IPS-15b (cell line): ENCODE data around the gene FYCO1.

Experiments used
- H3K27me3 ChIP-seq: one replicate; pipeline ENCODE4 v1.6.1; 2013; ENCODE audit warnings: low read length; ENCODE audit not compliant: control insufficient read depth, insufficient read depth
- H3K36me3 ChIP-seq: one replicate; pipeline ENCODE4 v1.6.1; 2013; ENCODE audit warnings: low read length; ENCODE audit not compliant: control insufficient read depth, insufficient read depth
- H3K4me1 ChIP-seq: one replicate; pipeline ENCODE4 v1.6.1; 2013; ENCODE audit warnings: mild to moderate bottlenecking, low read length; ENCODE audit not compliant: control insufficient read depth, insufficient read depth
- H3K4me3 ChIP-seq: one replicate; pipeline ENCODE4 v1.5.1; 2013; ENCODE audit warnings: low read depth, low read length
- H3K9ac ChIP-seq: one replicate; pipeline ENCODE4 v1.6.1; 2013; ENCODE audit warnings: low read depth, mild to moderate bottlenecking, low read length
- H3K9me3 ChIP-seq: one replicate; pipeline ENCODE4 v1.6.1; 2013; ENCODE audit warnings: mild to moderate bottlenecking, low read length; ENCODE audit not compliant: control insufficient read depth, insufficient read depth

Gene FYCO1

GRCh38 chr3:45896956-45897355 is 98.7 kb downstream of the FYCO1 start:
- Histone ChIP-seq H3K27me3 (no peaks in the 10 kb centered on the region), H3K4me3 (no peak overlapping the region), H3K9me3 (no peaks in the 10 kb centered on the region), H3K9ac (no peak overlapping the region), H3K36me3 (no peaks in the 10 kb centered on the region), H3K4me1 (peaks cover 2% of the 10 kb centered on the region)

GRCh38 chr3:45895686-45896468 is 99.7 kb downstream of the FYCO1 start:
- no peak overlapping the region for H3K9ac ChIP-seq
- no peak overlapping the region for H3K4me3 ChIP-seq
- H3K36me3 ChIP-seq, result no peaks in the 10 kb centered on the region
- no peaks in the 10 kb centered on the region for H3K27me3 ChIP-seq
- H3K4me1 ChIP-seq, result peaks cover 2% of the 10 kb centered on the region
- H3K9me3 ChIP-seq, result no peaks in the 10 kb centered on the region

- no peaks in the 10 kb centered on the region for H3K36me3 ChIP-seq
- H3K9ac ChIP-seq, result no peak overlapping the region
- H3K27me3 ChIP-seq, result no peaks in the 10 kb centered on the region
- H3K9me3 ChIP-seq, result no peaks in the 10 kb centered on the region
- H3K4me3 ChIP-seq, result no peak overlapping the region
- peaks cover 2% of the 10 kb centered on the region for H3K4me1 ChIP-seq
Observed at GRCh38 chr3:45894015-45894414, 101.6 kb downstream of the FYCO1 start.

- Histone ChIP-seq H3K36me3 (no peaks in the 10 kb centered on the region), H3K4me3 (no peak overlapping the region), H3K4me1 (peaks cover 2% of the 10 kb centered on the region), H3K9ac (no peak overlapping the region), H3K27me3 (no peaks in the 10 kb centered on the region), H3K9me3 (no peaks in the 10 kb centered on the region)
Observed at GRCh38 chr3:45892161-45892560, 103.5 kb downstream of the FYCO1 start.

GRCh38 chr3:45890405-45890804 is 105.2 kb downstream of the FYCO1 start:
- Histone ChIP-seq H3K27me3 (no peaks in the 10 kb centered on the region), H3K36me3 (no peaks in the 10 kb centered on the region), H3K9me3 (no peaks in the 10 kb centered on the region), H3K4me1 (peaks cover 9% of the 10 kb centered on the region), H3K9ac (no peak overlapping the region), H3K4me3 (no peak overlapping the region)

- Histone ChIP-seq H3K4me3 (no peak overlapping the region), H3K27me3 (no peaks in the 10 kb centered on the region), H3K9me3 (no peaks in the 10 kb centered on the region), H3K36me3 (no peaks in the 10 kb centered on the region), H3K9ac (no peak overlapping the region), H3K4me1 (peaks cover 8% of the 10 kb centered on the region)
Observed at GRCh38 chr3:45889337-45889736, 106.3 kb downstream of the FYCO1 start.

GRCh38 chr3:45887759-45888511 is 107.7 kb downstream of the FYCO1 start:
- Histone ChIP-seq H3K4me1 (peaks cover 7% of the 10 kb centered on the region), H3K27me3 (peaks cover 2% of the 10 kb centered on the region), H3K9me3 (no peaks in the 10 kb centered on the region), H3K9ac (no peak overlapping the region), H3K4me3 (no peak overlapping the region), H3K36me3 (no peaks in the 10 kb centered on the region)

- Histone ChIP-seq H3K27me3 (peaks cover 2% of the 10 kb centered on the region), H3K4me3 (no peak overlapping the region), H3K4me1 (peaks cover 7% of the 10 kb centered on the region), H3K36me3 (no peaks in the 10 kb centered on the region), H3K9ac (no peak overlapping the region), H3K9me3 (no peaks in the 10 kb centered on the region)
Observed at GRCh38 chr3:45887285-45887684, 108.3 kb downstream of the FYCO1 start.

- no peak within 1 kb of the TSS for H3K4me3 ChIP-seq
- H3K36me3 ChIP-seq, result no peaks in the 10 kb centered on the region
- peaks cover 2% of the 10 kb centered on the region for H3K27me3 ChIP-seq
- H3K9ac ChIP-seq, result no peak within 1 kb of the TSS
- no peaks in the 10 kb centered on the region for H3K9me3 ChIP-seq
- H3K4me1 ChIP-seq, result peaks cover 7% of the 10 kb centered on the region
Observed at GRCh38 chr3:45885979-45886705, 109.5 kb downstream of the FYCO1 start, which contains the start of gene CCR9. TSS of gene CCR9 (plus strand) at chr3:45886543. CDS start at chr3:45894934, 8,391 bp downstream.

- H3K9me3 ChIP-seq, result no peaks in the 10 kb centered on the region
- H3K4me3 ChIP-seq, result no peak overlapping the region
- no peaks in the 10 kb centered on the region for H3K36me3 ChIP-seq
Observed at GRCh38 chr3:45884368-45885201, 111.0 kb downstream of the FYCO1 start.

More at GRCh38 chr3:45884368-45885201, 111.0 kb downstream of the FYCO1 start:
- Histone ChIP-seq H3K4me1 (peaks cover 7% of the 10 kb centered on the region), H3K9ac (no peak overlapping the region), H3K27me3 (peaks cover 2% of the 10 kb centered on the region)
